ENCODE measurements around the gene CUX1.

DNA sequence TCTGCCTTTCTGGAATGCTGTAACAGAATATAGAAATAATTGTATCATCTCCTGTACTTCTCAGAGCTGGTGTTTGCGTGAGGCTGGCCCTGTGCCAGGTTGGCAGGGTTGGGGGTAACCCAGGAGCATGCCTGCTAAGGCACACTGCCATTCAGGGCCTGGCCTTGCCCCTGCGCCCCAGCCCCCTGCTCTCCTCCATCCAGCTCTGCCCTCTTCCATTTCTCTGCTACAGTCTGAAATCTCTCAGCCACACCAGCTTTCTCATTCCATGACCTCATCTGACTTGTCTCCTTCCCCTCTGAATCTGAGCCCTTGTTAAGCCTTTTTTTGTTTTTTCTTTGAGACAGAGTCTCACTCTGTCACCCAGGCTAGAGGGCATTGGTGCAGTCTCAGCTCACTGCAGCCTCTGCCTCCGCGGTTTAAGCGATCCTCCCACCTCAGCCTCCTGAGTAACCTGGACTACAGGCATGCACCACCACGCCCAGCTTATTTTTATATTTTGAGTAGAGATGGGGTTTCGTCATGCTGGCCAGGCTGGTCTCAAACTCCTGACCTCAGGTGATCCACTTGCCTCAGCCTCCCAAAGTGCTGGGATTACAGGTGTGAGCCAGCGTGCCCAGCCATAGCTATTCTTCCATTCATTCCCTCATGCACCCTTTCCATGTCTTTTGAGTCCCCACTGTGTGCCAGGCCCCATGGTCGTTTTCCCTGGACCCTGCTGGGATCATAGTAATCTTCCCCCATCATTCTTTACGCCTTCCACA, 206.8 kb downstream of the CUX1 start:
- TF ChIP-seq, protein P1, sequence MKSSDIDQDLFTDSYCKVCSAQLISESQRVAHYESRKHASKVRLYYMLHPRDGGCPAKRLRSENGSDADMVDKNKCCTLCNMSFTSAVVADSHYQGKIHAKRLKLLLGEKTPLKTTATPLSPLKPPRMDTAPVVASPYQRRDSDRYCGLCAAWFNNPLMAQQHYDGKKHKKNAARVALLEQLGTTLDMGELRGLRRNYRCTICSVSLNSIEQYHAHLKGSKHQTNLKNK (CRISPR knock-in tag; IDR thresholded peaks at IDR 0.05) = no peak
- no peak for TF ChIP-seq KAT7 (CRISPR knock-in tag; IDR thresholded peaks at IDR 0.05; ENCODE audit: borderline replicate concordance)
- TF ChIP-seq, protein P2, sequence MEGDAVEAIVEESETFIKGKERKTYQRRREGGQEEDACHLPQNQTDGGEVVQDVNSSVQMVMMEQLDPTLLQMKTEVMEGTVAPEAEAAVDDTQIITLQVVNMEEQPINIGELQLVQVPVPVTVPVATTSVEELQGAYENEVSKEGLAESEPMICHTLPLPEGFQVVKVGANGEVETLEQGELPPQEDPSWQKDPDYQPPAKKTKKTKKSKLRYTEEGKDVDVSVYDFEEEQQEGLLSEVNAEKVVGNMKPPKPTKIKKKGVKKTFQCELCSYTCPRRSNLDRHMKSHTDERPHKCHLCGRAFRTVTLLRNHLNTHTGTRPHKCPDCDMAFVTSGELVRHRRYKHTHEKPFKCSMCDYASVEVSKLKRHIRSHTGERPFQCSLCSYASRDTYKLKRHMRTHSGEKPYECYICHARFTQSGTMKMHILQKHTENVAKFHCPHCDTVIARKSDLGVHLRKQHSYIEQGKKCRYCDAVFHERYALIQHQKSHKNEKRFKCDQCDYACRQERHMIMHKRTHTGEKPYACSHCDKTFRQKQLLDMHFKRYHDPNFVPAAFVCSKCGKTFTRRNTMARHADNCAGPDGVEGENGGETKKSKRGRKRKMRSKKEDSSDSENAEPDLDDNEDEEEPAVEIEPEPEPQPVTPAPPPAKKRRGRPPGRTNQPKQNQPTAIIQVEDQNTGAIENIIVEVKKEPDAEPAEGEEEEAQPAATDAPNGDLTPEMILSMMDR (IDR thresholded peaks at IDR 0.05) = no peak
- TF ChIP-seq JUN (CRISPR knock-in tag; IDR thresholded peaks at IDR 0.05) = no peak
- TF ChIP-seq NR2C2 (CRISPR knock-in tag; IDR thresholded peaks at IDR 0.05) = no peak
